RWPE1 (cell line): ENCODE results near the gene SUN2.

Experiments
- CTCF ChIA-PET: fragments of 350-600 bp; sonication (Branson Sonifier 250); formaldehyde crosslinking; extraction: SDS; loops from one replicate; lab custom pipeline; 2021; lab: Yijun Ruan, JAX
- POLR2A ChIA-PET: fragments of 400-600 bp; formaldehyde crosslinking; extraction: SDS; loops from one replicate; lab custom pipeline; 2020; ENCODE audit warnings: antibody characterized with exemption; ENCODE audit not compliant: low non-redundant PET; lab: Yijun Ruan, JAX
- DNase-seq: peaks from one replicate; pipeline ENCODE4 v3.0.0; 2012; ENCODE audit warnings: low spot score
- H3K27ac ChIP-seq: fragments of 450-650 bp; 2 replicates; pipeline ENCODE4 v1.5.1; 2017
- TF ChIP-seq, protein P1 (sequence below): fragments of 450-650 bp; conservative IDR thresholded peaks from 2 replicates; pipeline ENCODE4 v1.5.1; 2017; ENCODE audit warnings: low read depth, mild to moderate bottlenecking

The SUN2 gene

DNA sequence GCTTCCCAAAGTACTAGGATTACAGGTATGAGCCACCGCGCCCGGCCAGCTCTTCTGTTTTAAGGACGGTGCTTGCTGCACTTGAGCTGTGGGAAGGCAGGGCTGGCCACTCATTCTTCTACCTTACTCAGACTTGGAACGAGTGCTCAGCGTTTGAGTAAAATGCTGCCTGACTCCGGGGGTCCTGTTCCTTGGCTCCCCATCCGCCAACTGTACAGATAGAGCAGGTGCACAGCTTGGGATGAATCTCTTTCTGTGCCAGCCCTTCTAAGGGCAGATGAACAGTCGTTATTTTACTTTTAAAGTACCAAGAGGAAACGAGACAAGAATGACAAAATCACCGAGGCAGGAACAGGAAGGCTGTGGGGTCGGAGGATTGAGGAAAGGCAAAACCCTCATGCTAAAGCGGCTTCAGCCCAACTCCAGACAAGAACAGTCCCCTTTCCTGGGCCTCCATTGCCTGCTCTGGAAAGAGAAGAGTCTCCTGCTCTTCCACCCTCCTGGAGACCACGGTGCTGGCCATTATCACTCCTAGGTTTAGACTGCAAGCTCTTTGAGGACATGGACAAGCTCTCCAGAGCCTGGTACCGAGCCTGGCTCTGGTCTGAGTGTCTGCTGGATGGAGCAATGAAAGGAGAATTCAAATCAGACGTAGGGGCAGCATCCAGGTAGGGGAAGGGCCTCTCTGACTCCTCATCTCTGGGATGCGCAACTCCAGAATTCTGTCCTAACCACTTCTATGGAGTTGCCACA is 1.1 kb upstream of the SUN2 start:
- ChIA-PET CTCF (interaction anchor here (0.6 kb wide), 1 partner anchor 314 kb away, joined by 4 read pairs; no protein-coding TSS in a partner anchor), POLR2A (no interaction called here)
- no peak for DNase-seq

DNA sequence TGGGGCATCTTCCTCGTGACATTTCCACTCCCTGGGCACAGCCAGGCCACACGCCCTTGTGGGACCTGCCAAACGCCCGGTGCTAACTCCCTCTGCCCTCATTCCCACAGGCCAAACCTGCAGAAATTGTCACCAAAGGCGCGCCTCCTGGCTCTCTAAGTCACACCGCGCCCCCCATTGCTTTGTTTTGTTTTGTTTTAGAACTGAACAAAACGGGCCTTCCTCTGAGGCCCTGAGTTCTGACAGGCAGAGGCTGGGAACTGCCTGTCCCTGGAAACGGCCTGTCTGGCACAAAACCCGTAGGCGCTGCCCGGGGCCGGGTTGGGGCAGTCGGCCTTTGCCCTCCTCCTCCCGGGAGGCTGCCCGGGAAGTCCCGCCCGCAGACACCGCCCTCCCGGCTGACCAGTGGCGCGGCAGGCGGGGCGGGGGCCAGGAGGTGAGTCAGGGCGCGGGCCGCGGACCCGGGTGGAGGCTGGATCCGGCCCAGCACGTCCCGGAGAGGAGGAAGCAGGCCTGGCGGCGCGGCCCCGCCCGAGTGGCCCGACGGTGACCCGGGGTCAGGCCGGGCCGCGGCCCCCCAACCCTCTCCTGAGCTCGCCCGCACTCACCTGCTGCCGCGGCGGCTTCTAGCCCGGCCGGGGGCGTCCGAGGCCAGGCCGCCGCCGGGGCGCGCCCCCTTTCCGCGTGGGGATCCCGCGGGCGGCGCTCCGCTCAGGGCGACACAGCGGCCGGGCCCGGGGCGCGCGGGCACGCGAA is 465 bp downstream of the SUN2 start:
- CTCF ChIA-PET, result interaction anchor here (1.2 kb wide), 1 partner anchor 11 kb away, joined by 9 read pairs; no protein-coding TSS in a partner anchor
- H3K27ac ChIP-seq, result peak overlapping the region; percentile 99
- TF ChIP-seq, protein P1, sequence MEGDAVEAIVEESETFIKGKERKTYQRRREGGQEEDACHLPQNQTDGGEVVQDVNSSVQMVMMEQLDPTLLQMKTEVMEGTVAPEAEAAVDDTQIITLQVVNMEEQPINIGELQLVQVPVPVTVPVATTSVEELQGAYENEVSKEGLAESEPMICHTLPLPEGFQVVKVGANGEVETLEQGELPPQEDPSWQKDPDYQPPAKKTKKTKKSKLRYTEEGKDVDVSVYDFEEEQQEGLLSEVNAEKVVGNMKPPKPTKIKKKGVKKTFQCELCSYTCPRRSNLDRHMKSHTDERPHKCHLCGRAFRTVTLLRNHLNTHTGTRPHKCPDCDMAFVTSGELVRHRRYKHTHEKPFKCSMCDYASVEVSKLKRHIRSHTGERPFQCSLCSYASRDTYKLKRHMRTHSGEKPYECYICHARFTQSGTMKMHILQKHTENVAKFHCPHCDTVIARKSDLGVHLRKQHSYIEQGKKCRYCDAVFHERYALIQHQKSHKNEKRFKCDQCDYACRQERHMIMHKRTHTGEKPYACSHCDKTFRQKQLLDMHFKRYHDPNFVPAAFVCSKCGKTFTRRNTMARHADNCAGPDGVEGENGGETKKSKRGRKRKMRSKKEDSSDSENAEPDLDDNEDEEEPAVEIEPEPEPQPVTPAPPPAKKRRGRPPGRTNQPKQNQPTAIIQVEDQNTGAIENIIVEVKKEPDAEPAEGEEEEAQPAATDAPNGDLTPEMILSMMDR, result no peak
- peak; percentile 73 for DNase-seq
- POLR2A ChIA-PET, result no interaction called here

More for the DNA sequence above, 1.1 kb upstream of the SUN2 start:
- TF ChIP-seq, protein P1, result no peak
- H3K27ac ChIP-seq, result peak overlapping the region; percentile 99

DNA sequence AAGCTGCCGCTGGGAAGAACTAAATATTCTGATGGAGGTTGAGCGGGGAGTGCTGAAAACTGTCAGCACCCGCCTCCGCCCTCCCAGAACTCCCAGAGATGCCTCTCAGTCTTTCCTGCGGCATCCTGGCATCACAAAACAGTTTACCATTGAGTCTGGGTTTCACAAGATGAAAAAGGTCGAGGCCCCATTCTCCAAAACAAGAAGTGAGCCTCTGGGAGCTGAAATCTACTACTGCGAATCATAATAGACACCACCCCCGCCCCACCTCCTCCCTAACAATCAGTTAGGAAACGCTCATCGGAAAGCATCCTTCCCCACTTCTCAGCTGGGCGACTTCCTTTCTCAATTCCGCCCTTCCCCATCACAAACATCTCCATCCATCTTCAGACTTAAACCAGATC is 1.0 kb downstream of the SUN2 start:
- TF ChIP-seq, protein P1, result no peak
- ChIA-PET CTCF (no interaction called here), POLR2A (no interaction called here)
- peak overlapping the region; percentile 99 for H3K27ac ChIP-seq
- DNase-seq, result peak; percentile 39

DNA sequence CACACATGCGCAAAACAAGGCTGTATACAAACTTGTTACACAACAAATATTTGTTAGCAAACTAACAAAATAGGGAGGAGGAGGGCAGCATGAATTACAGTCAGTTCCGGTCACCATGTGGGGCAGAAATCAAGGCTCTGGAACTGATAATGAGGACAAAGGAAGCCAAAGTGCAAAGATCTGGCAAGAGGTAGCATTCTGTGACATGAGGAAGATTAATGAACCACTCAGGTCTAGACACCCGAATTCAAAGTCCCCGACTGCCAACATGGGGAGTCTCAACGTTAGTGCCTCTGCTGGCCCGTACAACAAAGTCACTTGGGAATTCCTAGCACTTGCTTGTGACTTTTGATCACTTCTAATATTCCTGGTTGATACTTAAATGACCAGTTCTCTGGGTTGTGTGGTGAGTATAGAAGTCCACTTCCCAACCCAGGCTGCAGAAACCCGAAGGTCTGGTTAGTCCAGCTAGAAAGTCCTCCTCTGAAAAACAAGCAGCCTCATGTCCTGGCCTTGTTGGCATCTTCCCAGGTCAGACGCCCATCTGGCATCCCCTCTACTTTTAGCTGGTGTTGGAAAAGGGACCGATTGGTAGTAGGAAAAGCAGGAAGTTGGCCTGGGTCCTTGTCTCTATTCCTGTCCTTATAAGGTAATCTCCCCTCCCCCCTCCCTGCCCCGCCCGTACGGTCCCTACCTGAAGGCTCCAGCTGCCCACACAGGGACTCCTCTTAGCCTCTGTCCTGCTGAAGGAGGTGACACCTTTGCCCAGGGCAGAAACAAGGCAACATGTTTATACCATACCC is 1.6 kb downstream of the SUN2 start:
- POLR2A ChIA-PET, result no interaction called here
- peak; percentile 48 for DNase-seq
- CTCF ChIA-PET, result no interaction called here
- TF ChIP-seq, protein P1, result no peak
- H3K27ac ChIP-seq, result peak overlapping the region; percentile 99

DNA sequence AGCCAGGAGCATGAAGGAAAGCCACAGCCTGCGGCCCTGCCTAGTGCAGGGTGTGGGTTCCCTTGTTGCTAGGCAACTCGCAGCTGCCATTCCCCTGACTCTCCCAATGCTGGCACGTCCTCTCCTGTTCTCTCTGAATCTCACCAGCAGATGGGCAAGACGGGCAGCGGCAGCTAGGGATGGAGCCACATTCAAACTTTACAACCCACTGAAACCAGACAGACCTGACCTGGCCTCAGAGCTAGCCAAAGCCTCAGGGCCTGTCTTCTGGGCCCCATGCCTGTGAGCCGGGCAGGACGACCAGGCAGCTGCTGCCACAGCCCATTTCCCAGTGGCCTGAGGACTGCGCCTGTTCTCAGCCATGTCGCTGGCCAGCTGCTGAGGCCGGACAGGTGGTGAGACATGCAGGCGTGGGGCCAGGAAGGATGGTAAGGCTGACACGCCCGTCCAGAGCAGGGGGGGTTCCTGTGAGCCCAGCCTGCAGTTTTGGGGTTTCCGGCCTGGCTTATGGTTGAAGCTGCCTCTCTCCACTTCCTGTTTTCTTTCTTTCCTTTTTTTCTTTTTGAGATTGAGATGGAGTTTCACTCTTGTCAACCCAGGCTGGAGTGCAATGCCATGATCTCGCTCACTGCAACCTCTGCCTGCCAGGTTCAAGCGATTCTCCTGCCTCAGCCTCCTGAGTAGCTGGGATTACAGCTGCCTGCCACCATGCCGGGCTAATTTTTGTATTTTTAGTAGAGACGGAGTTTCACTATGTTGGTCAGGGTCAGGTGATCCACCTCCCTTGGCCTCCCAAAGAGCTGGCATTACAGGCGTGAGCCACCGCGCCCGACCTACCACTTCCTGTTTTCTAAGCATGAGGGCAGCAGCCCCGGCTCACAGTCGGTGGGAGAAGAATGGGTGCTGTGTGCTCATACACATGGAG is 4.1 kb downstream of the SUN2 start:
- peak; percentile 50 for DNase-seq
- TF ChIP-seq, protein P1, result no peak
- POLR2A ChIA-PET, result no interaction called here
- peak overlapping the region; percentile 99 for H3K27ac ChIP-seq
- CTCF ChIA-PET, result interaction anchor here (0.6 kb wide), 2 partner anchors 73 to 141 kb away, joined by 3 to 4 read pairs; no protein-coding TSS in a partner anchor
